K562 (cell line): ENCODE data around the gene BMAL1. TPM values are rescaled to one million over a fixed set of nuclear protein-coding genes. Genes with fewer than 3 reads are reported as not detected.

Experiments
- REST ChIP-seq, 2 experiments: fragments of 450-650 bp; formaldehyde crosslinking in 1 of 2; IDR thresholded peaks; 2 replicates each; pipeline versions ENCODE4 v1.4.0 to v1.6.1; 2014 to 2020; ENCODE audit warnings: mild to moderate bottlenecking in 2 of 2, borderline replicate concordance in 1 of 2, low read depth in 1 of 2
- SIX5 ChIP-seq, 2 experiments: IDR thresholded peaks; 2 replicates each; pipeline ENCODE4 v1.6.1; 2011; ENCODE audit warnings: low read length in 2 of 2, borderline replicate concordance in 1 of 2, low read depth in 1 of 2, mild to moderate bottlenecking in 1 of 2, moderate library complexity in 1 of 2; ENCODE audit not compliant: insufficient read depth in 1 of 2
- SMC3 ChIP-seq: conservative IDR thresholded peaks from 2 replicates; pipeline ENCODE4 v1.6.1; 2011; ENCODE audit warnings: low read depth, low read length, improper control_type of control experiment; ENCODE audit not compliant: insufficient read depth
- polyA plus RNA-seq, 8 experiments: library from polyadenylated mRNA; depleted of rRNA in 4 of 8; stranded (reverse) in 5 of 8; unstranded in 3 of 8; fragments of >200 nt; fragmentation: Nextera tagmentation in 2 of 8; fragmentation: Illumina TruSeq in 1 of 8; extraction: Ambion mirVana in 2 of 8; extraction: Trizol in 1 of 8; gene quantifications; 2 replicates each; pipeline versions ENCODE4 v1.2.1 to v1.2.3, GENCODE V29; 2011 to 2014; ENCODE audit warnings: inconsistent platforms in 1 of 8, missing spikeins in 1 of 8
- total RNA-seq, 7 experiments: library from RNA; depleted of rRNA in 6 of 7; stranded (reverse); fragments of >200 nt in 6 of 7; fragmentation: Illumina TruSeq in 2 of 7; extraction: Trizol in 2 of 7; gene quantifications; 2 replicates each; pipeline versions ENCODE4 v1.2.1 to v1.2.3, GENCODE V29; 2011 to 2021; ENCODE audit warnings: low replicate concordance in 1 of 7
- TF ChIP-seq, protein P1 (sequence below): fragments of 450-650 bp; formaldehyde crosslinking; IDR thresholded peaks from 2 replicates; pipeline ENCODE4 v1.4.0; 2020; ENCODE audit warnings: mild to moderate bottlenecking, moderate library complexity

Gene BMAL1
- total and polyA plus RNA-seq, 9 of the 15 experiments (the other 6 are each of a cell fraction or from before 2014, with no cell fraction given), result 0.14 to 2.4 (median 0.64) TPM

GRCh38 chr11:13238879-13239514, 38.6 kb upstream of the BMAL1 start (continued):
- TF ChIP-seq REST (IDR thresholded peaks at IDR 0.05; ENCODE audit: borderline replicate concordance) (peak; percentile 8; the same call in 1 of the 2 replicates), REST (CRISPR knock-in tag; IDR thresholded peaks at IDR 0.05; ENCODE audit: low read depth) (no peak), SIX5 (IDR thresholded peaks at IDR 0.05; ENCODE audit: borderline replicate concordance in 1 of 2, insufficient read depth in 1 of 2, low read depth in 1 of 2, low read length in 2 of 2) (no peak), SMC3 (peak; percentile 50)
- TF ChIP-seq, protein P1, sequence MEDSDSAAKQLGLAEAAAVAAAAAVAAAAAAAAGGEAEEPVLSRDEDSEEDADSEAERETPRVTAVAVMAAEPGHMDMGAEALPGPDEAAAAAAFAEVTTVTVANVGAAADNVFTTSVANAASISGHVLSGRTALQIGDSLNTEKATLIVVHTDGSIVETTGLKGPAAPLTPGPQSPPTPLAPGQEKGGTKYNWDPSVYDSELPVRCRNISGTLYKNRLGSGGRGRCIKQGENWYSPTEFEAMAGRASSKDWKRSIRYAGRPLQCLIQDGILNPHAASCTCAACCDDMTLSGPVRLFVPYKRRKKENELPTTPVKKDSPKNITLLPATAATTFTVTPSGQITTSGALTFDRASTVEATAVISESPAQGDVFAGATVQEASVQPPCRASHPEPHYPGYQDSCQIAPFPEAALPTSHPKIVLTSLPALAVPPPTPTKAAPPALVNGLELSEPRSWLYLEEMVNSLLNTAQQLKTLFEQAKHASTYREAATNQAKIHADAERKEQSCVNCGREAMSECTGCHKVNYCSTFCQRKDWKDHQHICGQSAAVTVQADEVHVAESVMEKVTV (CRISPR knock-in tag), result peak; percentile 34; the same call in 1 of the 2 replicates
